DMS79 (cell line): ENCODE measurements around the gene OCSTAMP.

Experiments used
- DNase-seq: peaks from one replicate; lab custom pipeline; 2025; lab: John Stamatoyannopoulos, UW

The OCSTAMP gene

GRCh38 chr20:46550461-46550860, at the start of gene OCSTAMP:
OCSTAMP (minus strand) TSS chr20:46550654; CDS start chr20:46550560, 94 bp downstream.
- no peak for DNase-seq

GRCh38 chr20:46599227-46599987, 49.0 kb upstream of the OCSTAMP start:
- DNase-seq: no peak

- DNase-seq: no peak
Measured at GRCh38 chr20:46595933-46596332, 45.5 kb upstream of the OCSTAMP start.

- DNase-seq: no peak
Measured at GRCh38 chr20:46594725-46595124, 44.3 kb upstream of the OCSTAMP start.

- DNase-seq: no peak
Measured at GRCh38 chr20:46592580-46593362, 42.3 kb upstream of the OCSTAMP start.

GRCh38 chr20:46590443-46590842, 40.0 kb upstream of the OCSTAMP start:
- no peak for DNase-seq

- DNase-seq: no peak
Measured at GRCh38 chr20:46588532-46589511, 38.4 kb upstream of the OCSTAMP start.

- DNase-seq: no peak
Measured at GRCh38 chr20:46587986-46588385, 37.5 kb upstream of the OCSTAMP start.

- no peak for DNase-seq
Measured at GRCh38 chr20:46586724-46587123, 36.3 kb upstream of the OCSTAMP start.

- no peak for DNase-seq
Measured at GRCh38 chr20:46584508-46584907, 34.1 kb upstream of the OCSTAMP start.

GRCh38 chr20:46583411-46584214, 33.2 kb upstream of the OCSTAMP start:
- no peak for DNase-seq

GRCh38 chr20:46582648-46583047, 32.2 kb upstream of the OCSTAMP start:
- DNase-seq: no peak

GRCh38 chr20:46581391-46581790, 30.9 kb upstream of the OCSTAMP start:
- no peak for DNase-seq

- no peak for DNase-seq
Measured at GRCh38 chr20:46580613-46581205, 30.3 kb upstream of the OCSTAMP start.

GRCh38 chr20:46578745-46579144, 28.3 kb upstream of the OCSTAMP start:
- DNase-seq: no peak

- no peak for DNase-seq
Measured at GRCh38 chr20:46576774-46577395, 26.4 kb upstream of the OCSTAMP start.

GRCh38 chr20:46575937-46576461, 25.5 kb upstream of the OCSTAMP start:
- no peak for DNase-seq

- no peak for DNase-seq
Measured at GRCh38 chr20:46575394-46575793, 24.9 kb upstream of the OCSTAMP start.

GRCh38 chr20:46573788-46574584, 23.5 kb upstream of the OCSTAMP start:
- no peak for DNase-seq
